IgD-negative memory B cell (primary cell): ENCODE results near the gene SOX8. TPM values are rescaled to one million over a fixed set of nuclear protein-coding genes. Genes with fewer than 3 reads are reported as not detected.

Source experiments
- H3K27ac Mint-ChIP-seq, 3 donors: one replicate each; pipeline ENCODE4 v1.8.0; 2020 to 2022; ENCODE audit warnings: mild to moderate bottlenecking in 3 of 3, mixed read lengths in 3 of 3, moderate library complexity in 1 of 3
- H3K27me3 Mint-ChIP-seq: one replicate; pipeline ENCODE4 v1.8.0; 2021; ENCODE audit warnings: mixed read lengths
- H3K36me3 Mint-ChIP-seq: one replicate; pipeline ENCODE4 v1.8.0; 2020; ENCODE audit warnings: mild to moderate bottlenecking, mixed read lengths
- H3K4me1 Mint-ChIP-seq, 3 donors: one replicate each; pipeline ENCODE4 v1.8.0; 2020 to 2022; ENCODE audit warnings: mixed read lengths in 3 of 3, mild to moderate bottlenecking in 1 of 3
- H3K4me3 Mint-ChIP-seq, 4 donors: one replicate each; pipeline ENCODE4 v1.8.0; 2020 to 2022; ENCODE audit warnings: mild to moderate bottlenecking in 4 of 4, mixed read lengths in 4 of 4, moderate library complexity in 3 of 4
- H3K9me3 Mint-ChIP-seq, 3 donors: one replicate each; pipeline ENCODE4 v1.8.0; 2020 to 2021; ENCODE audit warnings: mixed read lengths in 3 of 3, mild to moderate bottlenecking in 1 of 3
- polyA plus RNA-seq: library from polyadenylated mRNA; unstranded; fragments of 300-500 nt; fragmentation: Illumina TruSeq; gene quantifications from one replicate; pipeline ENCODE4 v1.2.3, GENCODE V29; 2021

SOX8 gene
- polyA plus RNA-seq, 1 donor from 2014 or later, result 0.48 TPM

GRCh38 chr16:1034230-1035065 lies 52.9 kb downstream of the SOX8 start:
- Mint-ChIP-seq H3K4me3 (no peak overlapping the region), H3K4me1 (no peaks in the 10 kb centered on the region), H3K27ac (no peak overlapping the region), H3K27me3 (peaks cover 11% of the 10 kb centered on the region), H3K9me3 (no peaks in the 10 kb centered on the region), H3K36me3 (no peaks in the 10 kb centered on the region)

- Mint-ChIP-seq H3K27me3 (peaks cover 10% of the 10 kb centered on the region), H3K36me3 (no peaks in the 10 kb centered on the region), H3K4me1 (no peaks in the 10 kb centered on the region), H3K27ac (no peak overlapping the region), H3K9me3 (no peaks in the 10 kb centered on the region), H3K4me3 (no peak overlapping the region)
Measured at GRCh38 chr16:1035066-1035415, 53.5 kb downstream of the SOX8 start.

GRCh38 chr16:1036166-1036565 lies 54.6 kb downstream of the SOX8 start:
- no peak overlapping the region for H3K27ac Mint-ChIP-seq

More at GRCh38 chr16:1036166-1036565, 54.6 kb downstream of the SOX8 start:
- H3K4me3 Mint-ChIP-seq, result no peak overlapping the region
- no peaks in the 10 kb centered on the region for H3K36me3 Mint-ChIP-seq
- H3K9me3 Mint-ChIP-seq, result no peaks in the 10 kb centered on the region
- H3K27me3 Mint-ChIP-seq, result peaks cover 10% of the 10 kb centered on the region
- H3K4me1 Mint-ChIP-seq, result no peaks in the 10 kb centered on the region

Other genes with a start within 250 kb of the SOX8 start
- gene CIAO3, start 240.8 kb upstream of the SOX8 start, polyA plus RNA-seq, result 29.4 TPM
- gene MSLN, start 221.0 kb upstream of the SOX8 start, polyA plus RNA-seq, result not detected
- 39.5 TPM for gene RPUSD1, start 193.4 kb upstream of the SOX8 start, polyA plus RNA-seq
- gene CHTF18, start 193.2 kb upstream of the SOX8 start, polyA plus RNA-seq, result 4.9 TPM
- gene GNG13, start 181.0 kb upstream of the SOX8 start, polyA plus RNA-seq, result not detected
- 16.1 TPM for gene LMF1, start 10.8 kb upstream of the SOX8 start, polyA plus RNA-seq
- not detected for gene SSTR5, start 91.0 kb downstream of the SOX8 start, polyA plus RNA-seq
- gene C1QTNF8, start 114.5 kb downstream of the SOX8 start, polyA plus RNA-seq, result not detected
- not detected for gene CACNA1H, start 171.3 kb downstream of the SOX8 start, polyA plus RNA-seq
- gene TPSG1, start 243.5 kb downstream of the SOX8 start, polyA plus RNA-seq, result not detected
- gene TPSB2, start 248.4 kb downstream of the SOX8 start, polyA plus RNA-seq, result not detected